A549 (cell line): ENCODE results near the gene KRT71. TPM values are rescaled to one million over a fixed set of nuclear protein-coding genes. Genes with fewer than 3 reads are reported as not detected.

ENCODE experiments used
- ATAC-seq, 2 experiments: fragments of 200-7000 bp in 1 of 2; fragments of >200 bp in 1 of 2; cut with Nextera tagmentation in 1 of 2; cut with Tn5 transposase in 1 of 2; 3 replicates each; pipeline versions ENCODE4 v1.8.0 to v1.9.1; 2018 to 2020; ENCODE audit warnings: mild to moderate bottlenecking in 1 of 2, moderate library complexity in 1 of 2
- CTCF ChIA-PET: fragments of 300-600 bp; sonication (Branson Sonifier 250); formaldehyde crosslinking; extraction: SDS; loops from one replicate; lab custom pipeline; 2021; ENCODE audit warnings: antibody characterized with exemption, inconsistent platforms; lab: Yijun Ruan, JAX
- POLR2A ChIA-PET: fragments of 350-600 bp; formaldehyde crosslinking; extraction: SDS; loops from one replicate; lab custom pipeline; 2021; ENCODE audit warnings: antibody characterized with exemption, inconsistent platforms; lab: Yijun Ruan, JAX
- DNase-seq, 2 experiments: peaks; one replicate each; pipeline versions ENCODE4 v3.0.0 to v3.0.0-alpha.2; 2011 to 2016; ENCODE audit warnings: low read depth in 1 of 2, low spot score in 1 of 2
- FAIRE-seq: peaks from 2 replicates; lab custom pipeline; 2011; peaks lifted over from hg19 to GRCh38; lab: Jason Lieb, UNC
- H3K27ac ChIP-seq, 2 experiments: fragments of >200 bp; sonication (Bioruptor Twin); formaldehyde crosslinking; 3 replicates each; pipeline ENCODE4 v1.5.1; 2016 to 2017
- H3K4me1 ChIP-seq: fragments of >200 bp; sonication (Bioruptor Twin); formaldehyde crosslinking; 3 replicates; pipeline ENCODE4 v1.6.1; 2016
- H3K4me2 ChIP-seq: fragments of >200 bp; sonication (Bioruptor Twin); formaldehyde crosslinking; 3 replicates; pipeline ENCODE4 v1.6.1; 2016
- H3K4me3 ChIP-seq: fragments of >200 bp; sonication (Bioruptor Twin); formaldehyde crosslinking; 3 replicates; pipeline ENCODE4 v1.5.1; 2016
- H3K9me3 ChIP-seq: fragments of >200 bp; sonication (Bioruptor Twin); formaldehyde crosslinking; 3 replicates; pipeline ENCODE4 v1.6.1; 2016
- CBX2 ChIP-seq: fragments of 200-600 bp; sonication (generic); IDR thresholded peaks from 2 replicates; pipeline ENCODE4 v1.6.1; 2016; ENCODE audit warnings: low read depth, mild to moderate bottlenecking, borderline replicate concordance
- EHF ChIP-seq: fragments of 250-450 bp; sonication (Bioruptor Pico); IDR thresholded peaks from 2 replicates; pipeline ENCODE4 v1.5.0; 2020; ENCODE audit warnings: mild to moderate bottlenecking
- ESRRA ChIP-seq: fragments of 150-350 bp; IDR thresholded peaks from 2 replicates; pipeline ENCODE4 v1.6.1; 2014; ENCODE audit warnings: mild to moderate bottlenecking, low read length, borderline replicate concordance
- FOSL2 ChIP-seq, 2 experiments: fragments of 450-650 bp in 1 of 2; fragments of >200 bp in 1 of 2; sonication (Bioruptor Twin) in 1 of 2; formaldehyde crosslinking; IDR thresholded peaks; 2 replicates each; pipeline versions ENCODE4 v1.5.0 to v1.6.1; 2016 to 2020; ENCODE audit warnings: mild to moderate bottlenecking in 1 of 2, moderate library complexity in 1 of 2
- HEYL ChIP-seq: fragments of 250-450 bp; sonication (Bioruptor Pico); IDR thresholded peaks from 2 replicates; pipeline ENCODE4 v1.8.0; 2021; ENCODE audit warnings: mild to moderate bottlenecking, moderate library complexity
- HOXA7 ChIP-seq: fragments of 250-450 bp; sonication (Bioruptor Pico); IDR thresholded peaks from 2 replicates; pipeline ENCODE4 v1.5.0; 2020; ENCODE audit warnings: mild to moderate bottlenecking, moderate library complexity
- KDM1A ChIP-seq: fragments of 200-600 bp; sonication (generic); IDR thresholded peaks from 2 replicates; pipeline ENCODE4 v1.6.1; 2016; ENCODE audit warnings: low read depth, mild to moderate bottlenecking
- MAFK ChIP-seq: fragments of 450-650 bp; IDR thresholded peaks from 2 replicates; pipeline ENCODE4 v1.6.1; 2014; ENCODE audit not compliant: partially characterized antibody
- MYC ChIP-seq: IDR thresholded peaks from 2 replicates; pipeline ENCODE4 v1.6.1; 2012; ENCODE audit warnings: mild to moderate bottlenecking, inconsistent platforms, low read length, improper control_type of control experiment, borderline replicate concordance
- NFE2L2 ChIP-seq: fragments of 150-350 bp; conservative IDR thresholded peaks from 2 replicates; pipeline ENCODE4 v1.6.1; 2014; ENCODE audit warnings: low read length
- NPAS2 ChIP-seq: fragments of 250-450 bp; sonication (Bioruptor Pico); IDR thresholded peaks from 2 replicates; pipeline ENCODE4 v1.8.0; 2022; ENCODE audit warnings: mild to moderate bottlenecking, moderate library complexity, borderline replicate concordance
- RAD21 ChIP-seq, 2 experiments: fragments of >200 bp in 1 of 2; sonication (Bioruptor Twin) in 1 of 2; formaldehyde crosslinking in 1 of 2; IDR thresholded peaks in 1 of 2; conservative IDR thresholded peaks in 1 of 2; 2 replicates in 1 of 2; 3 replicates in 1 of 2; pipeline ENCODE4 v1.6.1; 2012 to 2018; ENCODE audit warnings: inconsistent platforms in 1 of 2
- RNF2 ChIP-seq: fragments of 200-600 bp; sonication (generic); IDR thresholded peaks from 2 replicates; pipeline ENCODE4 v1.6.1; 2016; ENCODE audit warnings: low read depth, mild to moderate bottlenecking, antibody characterized with exemption, moderate library complexity, borderline replicate concordance
- TP53 ChIP-seq: fragments of 250-450 bp; sonication (Bioruptor Pico); IDR thresholded peaks from 2 replicates; pipeline ENCODE4 v1.5.0; 2021; ENCODE audit warnings: mild to moderate bottlenecking, moderate library complexity
- ZC3H11A ChIP-seq: fragments of 450-650 bp; IDR thresholded peaks from 2 replicates; pipeline ENCODE4 v1.6.1; 2014; ENCODE audit warnings: antibody characterized with exemption, mild to moderate bottlenecking
- WGBS: methylation state at CpG from one replicate; pipeline ENCODE4 v1.1.6; 2017; ENCODE audit errors: missing lambda C conversion rate; 5-methylcytosine and 5-hydroxymethylcytosine counted together
- polyA plus RNA-seq, 4 experiments: library from polyadenylated mRNA; depleted of rRNA in 3 of 4; stranded (reverse); fragments of >200 nt; fragmentation: RNase III in 1 of 4; extraction: RNeasy Plus Mini Kit Qiagen cat#74134 plus additional on column Dnase treatment in 1 of 4; gene quantifications; 2 replicates in 3 of 4; 3 replicates in 1 of 4; pipeline ENCODE4 v1.2.3, GENCODE V29; 2011 to 2017
- TF ChIP-seq, protein P1 (sequence below): fragments of >200 bp; sonication (Bioruptor Twin); formaldehyde crosslinking; IDR thresholded peaks from 3 replicates; pipeline ENCODE4 v1.5.1; 2016
- TF ChIP-seq, protein P2 (sequence below): IDR thresholded peaks from 2 replicates; pipeline ENCODE4 v1.6.1; 2012; ENCODE audit warnings: low read depth, borderline replicate concordance
- TF ChIP-seq, protein P3 (sequence below): fragments of 250-450 bp; sonication (Bioruptor Pico); IDR thresholded peaks from 2 replicates; pipeline ENCODE4 v1.5.0; 2021; ENCODE audit warnings: mild to moderate bottlenecking, moderate library complexity, borderline replicate concordance

Gene KRT71
- polyA plus RNA-seq, 2 of the 4 experiments (the other 2 are of a cell fraction), result not detected

DNA sequence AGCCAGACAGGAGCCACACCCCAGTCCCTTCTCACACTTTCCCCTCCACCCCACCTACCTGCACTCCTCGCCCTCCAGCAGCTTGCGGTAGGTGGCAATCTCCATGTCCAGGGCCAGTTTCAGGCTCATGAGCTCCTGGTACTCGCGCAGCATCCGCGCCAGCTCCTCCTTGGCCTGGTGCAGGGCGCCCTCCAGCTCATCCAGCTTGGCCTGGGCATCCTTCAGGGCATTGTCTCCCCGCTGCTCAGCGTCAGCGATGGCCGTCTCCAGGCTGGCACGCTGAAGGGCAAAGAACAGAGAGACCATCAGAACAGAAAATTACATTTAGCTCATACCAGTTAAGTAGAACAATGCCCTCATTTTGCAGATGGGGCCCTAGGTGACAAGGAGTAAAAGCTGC is 15.2 kb upstream of the KRT71 start:
- 82% methylated on average over 12 of the region's 12 CpGs for WGBS
- no peak for TF ChIP-seq EHF (CRISPR knock-in tag)
- TF ChIP-seq, protein P1, sequence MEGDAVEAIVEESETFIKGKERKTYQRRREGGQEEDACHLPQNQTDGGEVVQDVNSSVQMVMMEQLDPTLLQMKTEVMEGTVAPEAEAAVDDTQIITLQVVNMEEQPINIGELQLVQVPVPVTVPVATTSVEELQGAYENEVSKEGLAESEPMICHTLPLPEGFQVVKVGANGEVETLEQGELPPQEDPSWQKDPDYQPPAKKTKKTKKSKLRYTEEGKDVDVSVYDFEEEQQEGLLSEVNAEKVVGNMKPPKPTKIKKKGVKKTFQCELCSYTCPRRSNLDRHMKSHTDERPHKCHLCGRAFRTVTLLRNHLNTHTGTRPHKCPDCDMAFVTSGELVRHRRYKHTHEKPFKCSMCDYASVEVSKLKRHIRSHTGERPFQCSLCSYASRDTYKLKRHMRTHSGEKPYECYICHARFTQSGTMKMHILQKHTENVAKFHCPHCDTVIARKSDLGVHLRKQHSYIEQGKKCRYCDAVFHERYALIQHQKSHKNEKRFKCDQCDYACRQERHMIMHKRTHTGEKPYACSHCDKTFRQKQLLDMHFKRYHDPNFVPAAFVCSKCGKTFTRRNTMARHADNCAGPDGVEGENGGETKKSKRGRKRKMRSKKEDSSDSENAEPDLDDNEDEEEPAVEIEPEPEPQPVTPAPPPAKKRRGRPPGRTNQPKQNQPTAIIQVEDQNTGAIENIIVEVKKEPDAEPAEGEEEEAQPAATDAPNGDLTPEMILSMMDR, result no peak
- no peak for DNase-seq
- ChIA-PET CTCF (interaction anchor here (1.4 to 2.7 kb wide), 4 partner anchors 10 to 297 kb away, joined by 4 to 15 read pairs (median 7); no protein-coding TSS in a partner anchor), POLR2A (no interaction called here)
- Histone ChIP-seq H3K4me3 (no peak overlapping the region), H3K9me3 (no peaks in the 10 kb centered on the region), H3K4me1 (no peaks in the 10 kb centered on the region), H3K27ac (no peak overlapping the region), H3K4me2 (no peak overlapping the region)
- ATAC-seq, result no peak
- no peak for FAIRE-seq

DNA sequence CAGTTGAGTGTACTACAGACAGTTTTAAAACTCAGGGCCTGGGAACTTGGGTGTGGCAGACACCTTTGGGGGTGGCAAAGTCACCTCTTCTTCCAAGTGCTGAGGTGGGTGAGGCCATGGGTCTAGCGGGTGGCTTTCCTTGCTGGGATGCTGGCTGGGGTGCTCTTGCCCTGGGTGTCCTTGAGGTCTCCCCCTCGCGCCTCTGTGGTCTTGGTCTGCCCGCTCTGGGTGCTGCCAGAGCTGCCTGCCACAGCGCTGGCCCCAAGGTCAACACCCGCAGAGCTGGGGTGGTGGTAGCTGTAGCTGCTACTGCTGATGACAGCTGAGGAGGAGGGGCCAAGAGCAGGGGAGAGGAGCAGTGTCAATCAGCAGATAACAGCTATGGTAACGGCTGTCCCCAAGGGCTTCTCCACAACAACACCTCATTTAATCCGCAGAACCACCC is 13.9 kb upstream of the KRT71 start:
- TF ChIP-seq HEYL (CRISPR knock-in tag) (no peak), FOSL2 (IDR thresholded peaks at IDR 0.05) (no peak), FOSL2 (CRISPR knock-in tag; IDR thresholded peaks at IDR 0.05) (no peak), ZC3H11A (no peak), ESRRA (no peak), NFE2L2 (no peak), MYC (no peak), CBX2 (no peak), RNF2 (no peak), RAD21 (conservative IDR thresholded peaks at IDR 0.05 in 1 of 2, IDR thresholded peaks at IDR 0.05 in 1 of 2) (no peak), KDM1A (no peak), TP53 (no peak), EHF (CRISPR knock-in tag) (no peak), NPAS2 (CRISPR knock-in tag) (no peak), MAFK (no peak), HOXA7 (no peak)
- TF ChIP-seq, protein P2, sequence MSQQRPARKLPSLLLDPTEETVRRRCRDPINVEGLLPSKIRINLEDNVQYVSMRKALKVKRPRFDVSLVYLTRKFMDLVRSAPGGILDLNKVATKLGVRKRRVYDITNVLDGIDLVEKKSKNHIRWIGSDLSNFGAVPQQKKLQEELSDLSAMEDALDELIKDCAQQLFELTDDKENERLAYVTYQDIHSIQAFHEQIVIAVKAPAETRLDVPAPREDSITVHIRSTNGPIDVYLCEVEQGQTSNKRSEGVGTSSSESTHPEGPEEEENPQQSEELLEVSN, result no peak
- TF ChIP-seq, protein P1, result no peak
- TF ChIP-seq, protein P3, sequence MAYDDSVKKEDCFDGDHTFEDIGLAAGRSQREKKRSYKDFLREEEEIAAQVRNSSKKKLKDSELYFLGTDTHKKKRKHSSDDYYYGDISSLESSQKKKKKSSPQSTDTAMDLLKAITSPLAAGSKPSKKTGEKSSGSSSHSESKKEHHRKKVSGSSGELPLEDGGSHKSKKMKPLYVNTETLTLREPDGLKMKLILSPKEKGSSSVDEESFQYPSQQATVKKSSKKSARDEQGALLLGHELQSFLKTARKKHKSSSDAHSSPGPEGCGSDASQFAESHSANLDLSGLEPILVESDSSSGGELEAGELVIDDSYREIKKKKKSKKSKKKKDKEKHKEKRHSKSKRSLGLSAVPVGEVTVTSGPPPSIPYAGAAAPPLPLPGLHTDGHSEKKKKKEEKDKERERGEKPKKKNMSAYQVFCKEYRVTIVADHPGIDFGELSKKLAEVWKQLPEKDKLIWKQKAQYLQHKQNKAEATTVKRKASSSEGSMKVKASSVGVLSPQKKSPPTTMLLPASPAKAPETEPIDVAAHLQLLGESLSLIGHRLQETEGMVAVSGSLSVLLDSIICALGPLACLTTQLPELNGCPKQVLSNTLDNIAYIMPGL (CRISPR knock-in tag), result no peak
- TF ChIP-seq, all 56 proteins: peak for 0
- POLR2A ChIA-PET, result no interaction called here
- FAIRE-seq (no peak), DNase-seq (no peak), ATAC-seq (no peak)
- no peaks in the 10 kb centered on the region for H3K4me1 ChIP-seq
- CTCF ChIA-PET, result interaction anchor here (0.8 to 2.2 kb wide), 6 partner anchors 11 to 318 kb away, joined by 3 to 7 read pairs (median 4); no protein-coding TSS in a partner anchor
- no peak overlapping the region for H3K4me3 ChIP-seq
- H3K9me3 ChIP-seq, result no peaks in the 10 kb centered on the region
- no peak overlapping the region for H3K27ac ChIP-seq
- WGBS, result 88% methylated on average over 8 of the region's 8 CpGs
- no peak overlapping the region for H3K4me2 ChIP-seq
